HG02973 (cell line): ENCODE data around the gene CH25H.
"Not testable (repeated sequence)": the region's sequence is repeated elsewhere in the genome, so short reads cannot be mapped to it uniquely, and the experiment has no call there.

Experiments used
- ATAC-seq: cut with Tn5 transposase; IDR thresholded peaks from one replicate; pipeline ENCODE4 v1.9.1; 2021; ENCODE audit warnings: moderate library complexity; ENCODE audit not compliant: unreplicated experiment

CH25H gene, protein sequence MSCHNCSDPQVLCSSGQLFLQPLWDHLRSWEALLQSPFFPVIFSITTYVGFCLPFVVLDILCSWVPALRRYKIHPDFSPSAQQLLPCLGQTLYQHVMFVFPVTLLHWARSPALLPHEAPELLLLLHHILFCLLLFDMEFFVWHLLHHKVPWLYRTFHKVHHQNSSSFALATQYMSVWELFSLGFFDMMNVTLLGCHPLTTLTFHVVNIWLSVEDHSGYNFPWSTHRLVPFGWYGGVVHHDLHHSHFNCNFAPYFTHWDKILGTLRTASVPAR

GRCh38 chr10:89207181-89207800 is at the start of gene CH25H:
CH25H (minus strand) TSS chr10:89207317; CDS start chr10:89207292, 25 bp downstream.
- ATAC-seq: no peak

- ATAC-seq: no peak
Measured at GRCh38 chr10:89256340-89256739, 49.2 kb upstream of the CH25H start.

GRCh38 chr10:89255793-89256192 is 48.7 kb upstream of the CH25H start:
- no peak for ATAC-seq

GRCh38 chr10:89255091-89255579 is 48.0 kb upstream of the CH25H start:
- not testable (repeated sequence) for ATAC-seq

DNA sequence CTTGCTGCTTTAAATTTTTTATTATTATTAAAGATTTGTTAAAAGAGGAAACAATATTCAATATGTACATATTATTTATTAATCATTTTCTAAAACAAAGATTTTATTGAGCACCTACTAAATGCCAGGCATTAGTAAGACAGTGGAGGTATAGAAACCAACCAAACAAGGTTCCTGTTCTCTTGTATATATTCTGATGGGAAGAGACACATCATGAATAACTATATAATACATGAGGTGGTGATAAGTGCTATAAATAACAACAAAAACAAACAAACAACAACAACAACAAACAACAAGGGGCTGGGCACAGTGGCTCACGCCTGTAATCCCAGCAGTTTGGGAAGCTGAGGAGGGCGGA is 45.1 kb upstream of the CH25H start:
- no peak for ATAC-seq

- ATAC-seq: peak; percentile 91
Measured at GRCh38 chr10:89251409-89252224, 44.5 kb upstream of the CH25H start, which contains the start of gene LIPA. LIPA (minus strand) TSS chr10:89251775; CDS start chr10:89247648, 4,127 bp downstream.

GRCh38 chr10:89250865-89251408 is 43.8 kb upstream of the CH25H start:
- no peak for ATAC-seq

GRCh38 chr10:89248990-89249389 is 41.9 kb upstream of the CH25H start:
- ATAC-seq: no peak

DNA sequence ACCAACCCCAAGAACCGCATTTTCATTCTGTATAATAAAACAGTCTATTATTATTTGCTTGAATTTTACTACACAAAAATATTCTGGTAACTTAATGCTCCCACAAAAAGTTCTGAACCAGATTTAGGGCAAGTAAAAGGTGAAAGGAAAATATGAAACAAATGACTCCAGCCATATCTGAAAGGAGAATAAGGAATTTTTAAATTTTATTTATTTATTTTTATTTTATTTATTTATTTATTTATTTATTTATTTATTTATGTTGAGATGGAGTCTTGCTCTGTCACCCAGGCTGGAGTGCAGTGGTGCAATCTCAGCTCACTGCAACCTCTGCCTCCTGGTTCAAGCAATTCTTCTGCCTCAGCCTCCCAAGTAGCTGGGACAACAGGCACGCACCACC is 40.5 kb upstream of the CH25H start:
- ATAC-seq: not testable (repeated sequence)

DNA sequence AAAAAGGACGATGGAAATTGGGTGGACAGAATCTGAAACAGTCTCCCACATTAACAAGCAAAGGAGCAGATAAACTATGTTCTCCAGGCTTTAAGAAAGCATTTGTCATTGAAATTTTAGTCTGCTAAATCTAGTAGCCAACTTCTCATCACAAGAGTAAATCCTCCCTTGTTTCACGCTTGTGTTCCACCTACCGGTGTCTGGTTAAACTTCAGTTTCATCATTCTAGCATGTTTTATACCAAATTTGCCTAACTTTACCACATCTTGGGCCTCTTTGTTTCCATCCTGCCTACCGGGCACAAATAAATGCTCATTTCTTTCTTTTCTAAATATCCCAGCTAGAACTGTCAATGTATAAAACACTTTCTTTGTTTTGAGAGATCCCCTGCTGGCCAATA is 38.7 kb upstream of the CH25H start:
- ATAC-seq: no peak

- ATAC-seq: no peak
Measured at GRCh38 chr10:89242840-89243568, 35.9 kb upstream of the CH25H start.

GRCh38 chr10:89242345-89242684 is 35.2 kb upstream of the CH25H start:
- no peak for ATAC-seq

- ATAC-seq: no peak
Measured at GRCh38 chr10:89241486-89242344, 34.6 kb upstream of the CH25H start.

DNA sequence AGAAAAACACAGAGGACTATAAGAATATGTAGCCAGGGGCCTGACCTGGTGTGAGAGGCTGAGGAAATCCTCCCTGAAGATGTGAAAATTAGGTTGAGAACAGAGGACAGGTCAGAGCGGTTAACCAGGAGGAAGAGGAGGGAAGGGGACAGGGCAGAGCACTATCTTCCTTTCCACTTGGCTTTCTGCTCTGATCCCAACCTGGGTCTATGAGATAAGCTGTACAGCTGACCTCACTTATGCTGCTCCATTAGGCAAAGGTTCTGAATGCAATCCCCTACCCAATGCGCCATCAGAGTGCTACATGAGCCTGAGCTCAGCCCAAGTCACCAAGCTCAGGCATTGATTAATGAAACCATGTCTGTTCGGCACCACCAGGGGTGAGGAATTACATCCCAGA is 33.9 kb upstream of the CH25H start:
- ATAC-seq: no peak

GRCh38 chr10:89240519-89240918 is 33.4 kb upstream of the CH25H start:
- no peak for ATAC-seq

GRCh38 chr10:89238956-89239644 is 32.0 kb upstream of the CH25H start:
- no peak for ATAC-seq

GRCh38 chr10:89237849-89238248 is 30.7 kb upstream of the CH25H start:
- ATAC-seq: no peak

DNA sequence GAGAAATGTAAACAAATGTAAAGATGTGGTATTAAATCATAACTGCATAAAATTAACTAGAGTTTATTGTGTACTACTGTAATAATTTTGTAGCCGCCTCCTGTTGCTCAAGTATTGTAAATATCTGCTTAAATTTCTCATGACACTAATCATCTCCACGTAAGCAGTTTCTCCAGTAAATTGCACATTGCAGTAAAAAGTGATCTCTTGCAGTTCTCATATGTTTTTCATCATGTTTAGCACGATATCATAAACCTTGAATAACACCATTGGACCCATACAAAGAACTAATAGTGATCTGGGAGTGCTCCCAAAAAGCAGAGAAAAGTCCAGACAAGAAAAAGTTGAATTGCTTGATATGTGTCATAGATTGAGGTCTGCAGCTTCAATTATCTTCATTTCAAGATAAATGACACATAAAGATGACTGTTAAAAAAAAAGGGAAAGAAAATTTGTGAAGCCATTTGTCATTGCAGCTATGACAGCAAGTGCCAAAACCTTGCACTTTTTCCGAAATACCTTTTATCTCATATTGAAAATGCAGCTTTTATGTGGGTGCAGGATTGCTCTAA is 29.2 kb upstream of the CH25H start:
- no peak for ATAC-seq
